PC-9 (cell line): ENCODE measurements around the gene EGFLAM. TPM values are rescaled to one million over a fixed set of nuclear protein-coding genes. Genes with fewer than 3 reads are reported as not detected.

Experiments used
- BruUV-seq: library from RNA; stranded (reverse); fragments of 400-500 nt; replicated peaks from 2 replicates; lab custom pipeline; 2021; lab: Mats Ljungman, UMichigan
- CTCF ChIA-PET: fragments of 300-600 bp; sonication (Branson Sonifier 250); formaldehyde crosslinking; loops from one replicate; lab custom pipeline; 2022; ENCODE audit warnings: antibody characterized with exemption; lab: Charles Lee
- POLR2A ChIA-PET: fragments of 300-600 bp; sonication (Branson Sonifier 250); formaldehyde crosslinking; loops from one replicate; lab custom pipeline; 2022; ENCODE audit warnings: antibody characterized with exemption; ENCODE audit not compliant: unreplicated experiment; lab: Charles Lee
- DNase-seq, 2 experiments: peaks; one replicate each; pipeline versions ENCODE4 v3.0.0 to v3.0.0-alpha.2; 2015 to 2022; ENCODE audit warnings: mixed read lengths in 1 of 2
- H2AFZ ChIP-seq: fragments of 200-600 bp; sonication (generic); 2 replicates; pipeline ENCODE4 v1.8.1; 2017; ENCODE audit warnings: antibody characterized with exemption
- H3F3A ChIP-seq: fragments of 200-600 bp; sonication (generic); 2 replicates; pipeline ENCODE4 v1.8.1; 2017; ENCODE audit warnings: antibody characterized with exemption, mild to moderate bottlenecking, low read depth; ENCODE audit not compliant: insufficient read depth
- H3K27ac ChIP-seq: fragments of 200-600 bp; sonication (generic); 2 replicates; pipeline ENCODE4 v1.6.1; 2016; ENCODE audit warnings: mixed run types
- H3K27me3 ChIP-seq: fragments of 200-600 bp; sonication (generic); 2 replicates; pipeline ENCODE4 v1.6.1; 2016; ENCODE audit warnings: low read depth, mixed run types; ENCODE audit not compliant: insufficient read depth
- H3K36me3 ChIP-seq: fragments of 200-600 bp; sonication (generic); 2 replicates; pipeline ENCODE4 v1.6.1; 2016; ENCODE audit warnings: low read depth, mixed run types
- H3K4me1 ChIP-seq: fragments of 200-600 bp; sonication (generic); replicated peaks from 2 replicates; pipeline ENCODE4 v1.6.1; 2016; ENCODE audit warnings: mixed run types; ENCODE audit not compliant: insufficient read depth
- H3K4me2 ChIP-seq: fragments of 200-600 bp; sonication (generic); 2 replicates; pipeline ENCODE4 v1.6.1; 2017; ENCODE audit warnings: mixed run types
- H3K4me3 ChIP-seq: fragments of 200-600 bp; sonication (generic); 2 replicates; pipeline ENCODE4 v1.6.1; 2016; ENCODE audit warnings: mixed run types
- H3K79me2 ChIP-seq: fragments of 200-600 bp; sonication (generic); 2 replicates; pipeline ENCODE4 v1.6.1; 2017; ENCODE audit warnings: low read depth, mixed run types
- H3K9me2 ChIP-seq: fragments of 200-600 bp; sonication (generic); 2 replicates; pipeline ENCODE4 v1.8.1; 2017; ENCODE audit warnings: mild to moderate bottlenecking; ENCODE audit not compliant: insufficient read depth
- H3K9me3 ChIP-seq: fragments of 200-600 bp; sonication (generic); 2 replicates; pipeline ENCODE4 v1.8.1; 2016; ENCODE audit warnings: low read depth; ENCODE audit not compliant: insufficient read depth
- H4K20me1 ChIP-seq: fragments of 200-600 bp; sonication (generic); 2 replicates; pipeline ENCODE4 v1.8.1; 2017; ENCODE audit not compliant: insufficient read depth
- CTCF ChIP-seq: fragments of 200-600 bp; sonication (generic); conservative IDR thresholded peaks from 2 replicates; pipeline ENCODE4 v1.6.1; 2017; ENCODE audit warnings: mixed run types, antibody characterized with exemption, mild to moderate bottlenecking, moderate library complexity
- EZH2 ChIP-seq: fragments of 200-600 bp; sonication (generic); IDR thresholded peaks from 2 replicates; pipeline ENCODE4 v1.8.0; 2017; ENCODE audit warnings: antibody characterized with exemption, low read depth
- intact Hi-C: fragments of 100-400 bp; cut with micrococcal nuclease; formaldehyde crosslinking; loops from one replicate; pipeline ENCODE4 v1.10.0; 2022; ENCODE audit not compliant: unreplicated experiment
- total RNA-seq: library from RNA; stranded (reverse); gene quantifications from 2 replicates; pipeline ENCODE4 v1.2.3, GENCODE V29; 2021

The EGFLAM gene
- total RNA-seq, 1 experiment from 2014 or later, result not detected

DNA sequence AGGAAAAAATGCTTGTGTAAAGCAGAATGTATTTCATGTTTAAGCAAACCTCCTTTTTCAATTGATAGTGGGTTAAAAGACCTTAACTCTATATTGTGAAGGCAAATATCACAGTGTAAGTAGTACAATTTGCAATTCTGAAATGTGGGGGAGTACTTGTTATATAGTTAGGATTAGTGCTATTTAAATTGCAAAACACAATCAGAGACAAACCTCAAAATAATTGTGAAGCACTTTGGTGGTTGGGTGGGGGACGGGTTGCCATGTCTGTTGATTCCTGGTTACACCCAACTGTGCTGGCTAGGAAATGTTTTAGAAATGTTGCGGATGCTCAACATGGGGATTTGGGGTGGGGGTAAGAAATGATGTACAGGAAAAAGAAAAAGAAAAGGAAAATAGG, 37.4 kb downstream of the EGFLAM start:
- H3K79me2 ChIP-seq, result no peaks in the 10 kb centered on the region

GRCh38 chr5:38297830-38298608, 39.7 kb downstream of the EGFLAM start:
- CTCF ChIA-PET, result interaction anchor here (0.7 kb wide), 1 partner anchor 32 kb away, joined by 3 read pairs; no protein-coding TSS in a partner anchor
- no peak overlapping the region for H3K4me3 ChIP-seq
- H4K20me1 ChIP-seq, result no peaks in the 10 kb centered on the region
- no peak for TF ChIP-seq EZH2
- TF ChIP-seq CTCF, result no peak
- no peak for DNase-seq
- no peak overlapping the region for H3K4me2 ChIP-seq
- H3K4me1 ChIP-seq, result no peaks in the 10 kb centered on the region
- H3K79me2 ChIP-seq, result no peaks in the 10 kb centered on the region
- H3K36me3 ChIP-seq, result no peaks in the 10 kb centered on the region
- H3F3A ChIP-seq, result no peaks in the 10 kb centered on the region
- H3K9me2 ChIP-seq, result no peaks in the 10 kb centered on the region
- H3K9me3 ChIP-seq, result no peaks in the 10 kb centered on the region
- peaks cover 40% of the 10 kb centered on the region for H3K27me3 ChIP-seq
- intact Hi-C loops, result no loop called here
- BruUV-seq, result no TSS peak
- H3K27ac ChIP-seq, result no peak overlapping the region
- POLR2A ChIA-PET, result interaction anchor here (0.6 kb wide), 1 partner anchor 20 kb away, joined by 3 read pairs; no protein-coding TSS in a partner anchor
- H2AFZ ChIP-seq, result no peak overlapping the region

More for the DNA sequence above, 37.4 kb downstream of the EGFLAM start:
- no TSS peak for BruUV-seq
- ChIA-PET CTCF (no interaction called here), POLR2A (no interaction called here)
- H3K27me3 ChIP-seq, result peaks cover 56% of the 10 kb centered on the region
- H3K4me1 ChIP-seq, result no peaks in the 10 kb centered on the region
- H3K9me2 ChIP-seq, result no peaks in the 10 kb centered on the region
- H3F3A ChIP-seq, result no peaks in the 10 kb centered on the region
- no peak overlapping the region for H3K4me2 ChIP-seq
- DNase-seq, result no peak
- intact Hi-C loops, result no loop called here
- no peak overlapping the region for H2AFZ ChIP-seq
- no peaks in the 10 kb centered on the region for H3K9me3 ChIP-seq
- H4K20me1 ChIP-seq, result no peaks in the 10 kb centered on the region; the same call in 1 of the 2 replicates
- no peak overlapping the region for H3K4me3 ChIP-seq
- no peaks in the 10 kb centered on the region for H3K36me3 ChIP-seq
- no peak overlapping the region for H3K27ac ChIP-seq
- no peak for TF ChIP-seq CTCF
- no peak for TF ChIP-seq EZH2

- Histone ChIP-seq H3K9me3 (no peaks in the 10 kb centered on the region), H3K9me2 (no peaks in the 10 kb centered on the region), H3K36me3 (no peaks in the 10 kb centered on the region), H3K4me3 (no peak overlapping the region), H3K27me3 (peaks cover 37% of the 10 kb centered on the region), H3K4me2 (no peak overlapping the region), H3K4me1 (no peaks in the 10 kb centered on the region), H3F3A (no peaks in the 10 kb centered on the region), H2AFZ (no peak overlapping the region), H4K20me1 (no peaks in the 10 kb centered on the region), H3K27ac (no peak overlapping the region), H3K79me2 (no peaks in the 10 kb centered on the region)
- intact Hi-C loops, result no loop called here
- TF ChIP-seq CTCF, result no peak
- TF ChIP-seq EZH2, result no peak
- no peak for DNase-seq
- POLR2A ChIA-PET, result no interaction called here
- CTCF ChIA-PET, result no interaction called here
- BruUV-seq, result no TSS peak
These were observed 41.2 kb downstream of the EGFLAM start for GRCh38 chr5:38299585-38299984.
